Activated T-cell treated with anti-CD3 and anti-CD28 coated beads for 24 hours (primary cell): Measurements from ENCODE around the gene PDE11A.

Experiments used
- DNase-seq: peaks from one replicate; pipeline ENCODE4 v3.0.0-alpha.2; 2020; ENCODE audit warnings: low read depth

Gene PDE11A

GRCh38 chr2:177597759-177598158, 474.8 kb downstream of the PDE11A start:
- no peak for DNase-seq

- no peak for DNase-seq
Measured at GRCh38 chr2:177596866-177597265, 475.7 kb downstream of the PDE11A start.

GRCh38 chr2:177595126-177595845, 477.3 kb downstream of the PDE11A start:
- no peak for DNase-seq

- no peak for DNase-seq
Measured at GRCh38 chr2:177593402-177593801, 479.2 kb downstream of the PDE11A start.

GRCh38 chr2:177592945-177593344, 479.6 kb downstream of the PDE11A start:
- DNase-seq: no peak

GRCh38 chr2:177592397-177592796, 480.2 kb downstream of the PDE11A start:
- no peak for DNase-seq

GRCh38 chr2:177589186-177589585, 483.4 kb downstream of the PDE11A start:
- no peak for DNase-seq

GRCh38 chr2:177588671-177589070, 483.9 kb downstream of the PDE11A start:
- no peak for DNase-seq

- no peak for DNase-seq
Measured at GRCh38 chr2:177587371-177587770, 485.2 kb downstream of the PDE11A start.

- no peak for DNase-seq
Measured at GRCh38 chr2:177586154-177586553, 486.4 kb downstream of the PDE11A start.

- no peak for DNase-seq
Measured at GRCh38 chr2:177585234-177585863, 487.2 kb downstream of the PDE11A start.

GRCh38 chr2:177584030-177584692, 488.4 kb downstream of the PDE11A start:
- DNase-seq: no peak

- no peak for DNase-seq
Measured at GRCh38 chr2:177582000-177582399, 490.6 kb downstream of the PDE11A start.

GRCh38 chr2:177579486-177580036, 493.0 kb downstream of the PDE11A start:
- DNase-seq: no peak

- DNase-seq: no peak
Measured at GRCh38 chr2:177578454-177578853, 494.1 kb downstream of the PDE11A start.

GRCh38 chr2:177577075-177577474, 495.5 kb downstream of the PDE11A start:
- DNase-seq: no peak

GRCh38 chr2:177575358-177575757, 497.2 kb downstream of the PDE11A start:
- DNase-seq: no peak

- no peak for DNase-seq
Measured at GRCh38 chr2:177574356-177574755, 498.2 kb downstream of the PDE11A start.
